ENCODE results near the gene TMEM214. TPM values are rescaled to one million over a fixed set of nuclear protein-coding genes. Genes with fewer than 3 reads are reported as not detected.
"Not testable (repeated sequence)": the region's sequence is repeated elsewhere in the genome, so short reads cannot be mapped to it uniquely, and the experiment has no call there.

Gene TMEM214
- total RNA-seq, 4 donors from 2014 or later: 16.1 to 96.2 (median 66.5) TPM

DNA sequence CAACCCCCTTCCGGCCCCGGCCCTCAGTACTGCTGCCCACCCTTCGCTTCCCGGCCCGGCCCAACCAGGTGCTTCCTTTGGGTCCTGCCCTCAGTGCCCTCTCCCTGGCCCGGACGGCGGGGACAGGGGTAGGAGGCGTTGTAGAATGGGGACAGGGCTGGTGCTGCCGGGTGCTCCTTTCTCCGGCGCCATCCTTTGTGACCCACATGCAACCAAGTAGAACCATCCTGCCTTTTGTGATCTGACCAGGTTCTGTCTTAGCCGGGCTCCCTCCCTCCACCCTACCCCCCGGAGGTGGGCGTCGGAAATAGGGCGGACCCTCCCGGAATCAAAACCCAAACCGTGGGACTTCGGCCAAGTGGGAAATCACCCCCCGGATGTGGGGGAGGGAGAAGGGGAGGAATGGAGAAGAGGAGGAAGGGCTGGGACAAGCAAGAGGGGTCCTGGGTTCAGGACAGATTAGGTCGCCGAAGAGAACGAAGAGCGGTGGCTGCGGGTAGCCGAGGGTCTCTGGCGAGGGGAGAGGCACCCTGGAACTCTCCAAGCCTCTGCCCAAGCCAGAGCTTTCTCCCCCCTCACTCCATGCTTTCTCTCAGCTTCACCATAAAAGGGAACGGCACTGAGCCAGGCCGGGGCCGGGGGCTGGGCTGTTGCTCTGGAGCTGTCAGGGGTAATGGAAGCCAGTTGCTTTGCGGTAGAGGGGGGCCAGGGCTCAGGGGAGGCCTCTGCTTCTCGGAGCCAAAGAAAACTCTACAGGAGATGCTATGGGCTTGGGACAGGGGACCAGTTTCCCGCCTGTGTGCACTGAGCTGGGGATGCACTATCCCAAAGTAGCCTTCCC, 39.4 kb downstream of the TMEM214 start:
- TF ChIP-seq CTCF (IDR thresholded peaks at IDR 0.05): no peak
- TF ChIP-seq POLR2A (IDR thresholded peaks at IDR 0.05): peak in 1 of 2 donors; percentile 17
- intact Hi-C loops (cut with DNase I; ENCODE audit: low total_unique reads): no loop called here
- Histone ChIP-seq H3K4me1 (peaks cover 9 to 10% of the 10 kb centered on the region in 2 donors), H3K27ac (peak overlapping the region; percentile 95 to 98), H3K9me3 (no peaks in the 10 kb centered on the region), H3K27me3 (no peaks in the 10 kb centered on the region), H3K4me3 (peak overlapping the region; percentile 78 to 97), H3K36me3 (no peaks in the 10 kb centered on the region)
- peak; percentile 92 to 95 for DNase-seq

- intact Hi-C loops (cut with DNase I; ENCODE audit: low total_unique reads): no loop called here
- TF ChIP-seq POLR2A (IDR thresholded peaks at IDR 0.05) (no peak), CTCF (IDR thresholded peaks at IDR 0.05) (no peak)
- DNase-seq: no peak
- Histone ChIP-seq H3K36me3 (no peaks in the 10 kb centered on the region), H3K4me3 (no peak overlapping the region), H3K4me1 (peaks cover 9 to 10% of the 10 kb centered on the region in 2 donors), H3K27me3 (no peaks in the 10 kb centered on the region), H3K27ac (peak overlapping the region; percentile 95 to 98), H3K9me3 (no peaks in the 10 kb centered on the region)
These were observed 40.2 kb downstream of the TMEM214 start for GRCh38 chr2:27072920-27073319.

DNA sequence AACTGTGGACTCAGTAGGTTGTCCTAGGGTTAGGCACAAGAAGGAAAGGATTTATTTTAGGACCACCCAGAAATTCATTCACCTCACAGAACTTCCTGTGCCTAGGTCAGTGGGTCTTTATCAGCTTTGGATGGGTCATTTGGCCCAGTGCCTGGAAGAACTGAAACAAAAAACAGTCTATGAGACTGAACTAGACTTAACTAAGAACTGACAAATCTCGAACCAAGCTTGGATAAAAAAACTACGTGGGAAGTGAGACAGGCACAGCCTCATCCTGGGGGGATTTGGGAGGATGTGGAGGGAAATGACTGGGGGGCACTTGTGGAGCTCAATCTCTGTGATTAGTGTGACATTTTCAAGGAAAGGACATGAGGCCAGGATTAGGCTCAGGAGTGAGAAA, 41.0 kb downstream of the TMEM214 start:
- H3K4me1 ChIP-seq: peaks cover 7 to 9% of the 10 kb centered on the region in 2 donors
- no peak for DNase-seq
- no peak overlapping the region for H3K4me3 ChIP-seq
- TF ChIP-seq CTCF (IDR thresholded peaks at IDR 0.05) (no peak), POLR2A (IDR thresholded peaks at IDR 0.05) (no peak)
- no peaks in the 10 kb centered on the region for H3K9me3 ChIP-seq
- H3K27me3 ChIP-seq: no peaks in the 10 kb centered on the region
- intact Hi-C loops (cut with DNase I; ENCODE audit: low total_unique reads): no loop called here
- peak overlapping the region; percentile 95 to 98 for H3K27ac ChIP-seq
- H3K36me3 ChIP-seq: no peaks in the 10 kb centered on the region

DNA sequence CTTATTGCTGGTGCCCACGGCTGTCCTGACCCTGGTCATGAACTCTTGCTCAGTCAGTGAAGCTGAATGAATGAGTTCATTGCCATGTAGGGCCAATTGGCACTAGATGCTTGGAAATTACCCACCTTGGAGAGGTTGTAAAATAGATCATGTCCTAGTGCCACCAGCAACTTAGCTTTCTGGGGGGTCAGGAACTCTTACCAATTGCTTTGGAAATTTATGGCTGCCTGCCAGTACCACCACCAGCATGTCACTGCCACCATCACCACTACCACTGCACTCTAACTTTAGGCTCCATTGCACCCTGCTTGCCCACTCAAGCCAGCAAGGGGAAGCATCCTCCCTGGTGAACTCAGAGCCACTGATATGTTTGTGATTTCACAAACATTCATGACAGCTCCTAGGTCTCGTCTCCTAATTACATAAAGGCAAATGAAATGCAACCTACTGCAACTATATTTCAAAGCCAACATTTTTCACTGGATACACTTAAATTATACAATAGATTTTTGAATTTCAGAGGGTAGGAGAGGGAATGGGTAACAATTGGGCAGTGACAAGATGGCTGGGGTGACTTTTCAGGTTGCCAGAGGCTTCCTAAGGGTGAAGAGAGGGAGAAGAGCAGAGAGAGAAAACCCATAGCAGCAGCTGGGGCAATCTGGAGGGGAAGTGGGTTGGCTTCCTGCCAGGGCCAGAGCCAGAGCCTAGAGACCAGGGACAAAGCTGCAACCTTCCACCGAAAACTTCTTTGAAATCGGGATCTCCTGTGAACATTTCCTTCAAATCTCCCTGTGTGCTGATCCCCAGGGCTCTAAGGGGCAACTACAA, 42.2 kb downstream of the TMEM214 start:
- peaks cover 3 to 6% of the 10 kb centered on the region in 2 donors for H3K4me1 ChIP-seq
- peak; percentile 46 to 48 for DNase-seq
- intact Hi-C loops (cut with DNase I; ENCODE audit: low total_unique reads): no loop called here

DNA sequence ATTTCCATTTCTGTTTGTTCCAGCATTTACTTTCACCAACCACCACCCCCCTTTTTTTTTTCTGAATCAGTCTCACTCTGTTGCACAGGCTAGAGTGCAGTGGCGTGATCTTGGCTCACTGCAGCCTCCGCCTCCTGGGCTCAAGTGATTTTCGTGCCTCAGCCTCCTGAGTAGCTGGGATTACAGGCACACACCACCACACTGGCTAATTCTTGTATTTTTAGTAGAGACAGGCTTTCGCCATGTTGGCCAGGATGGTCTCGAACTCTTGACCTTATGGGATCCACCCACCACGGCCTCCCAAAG, 42.8 kb downstream of the TMEM214 start:
- DNase-seq; intact Hi-C loops (cut with DNase I; ENCODE audit: low total_unique reads): not testable (repeated sequence)
- H3K27ac ChIP-seq: peak overlapping the region; percentile 95 to 98

More for the DNA sequence above, 42.2 kb downstream of the TMEM214 start:
- no peaks in the 10 kb centered on the region for H3K36me3 ChIP-seq
- peak overlapping the region; percentile 95 to 98 for H3K27ac ChIP-seq
- no peak overlapping the region for H3K4me3 ChIP-seq
- no peaks in the 10 kb centered on the region for H3K27me3 ChIP-seq
- no peaks in the 10 kb centered on the region for H3K9me3 ChIP-seq
- no peak for TF ChIP-seq POLR2A (IDR thresholded peaks at IDR 0.05)
- no peak for TF ChIP-seq CTCF (IDR thresholded peaks at IDR 0.05)

More for the DNA sequence above, 42.8 kb downstream of the TMEM214 start:
- not testable (repeated sequence) for H3K4me1 ChIP-seq, H3K9me3 ChIP-seq, H3K27me3 ChIP-seq, H3K36me3 ChIP-seq, H3K4me3 ChIP-seq
